ENCODE measurements around the gene IL18R1.

The IL18R1 gene

DNA sequence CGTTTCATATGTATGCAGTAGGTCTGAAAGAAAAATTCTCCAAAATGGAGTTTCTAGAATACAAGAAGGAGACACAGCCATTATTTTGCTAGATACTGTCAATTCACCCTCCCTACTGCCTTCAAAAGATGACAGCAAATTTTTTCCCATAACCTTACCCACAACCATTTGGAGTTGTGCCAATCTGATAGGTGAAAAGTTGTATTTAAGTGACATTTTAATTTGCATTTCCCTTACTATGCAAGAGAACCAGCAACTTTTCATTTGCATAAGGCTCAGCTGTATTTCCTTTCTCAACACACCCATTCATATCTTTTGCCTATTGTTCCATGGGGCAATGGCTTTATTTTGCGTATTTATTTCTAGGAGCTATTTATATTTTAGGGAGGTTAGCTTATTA, 36.0 kb downstream of the IL18R1 start:
- no peak for DNase-seq (ENCODE audit: low read depth)

DNA sequence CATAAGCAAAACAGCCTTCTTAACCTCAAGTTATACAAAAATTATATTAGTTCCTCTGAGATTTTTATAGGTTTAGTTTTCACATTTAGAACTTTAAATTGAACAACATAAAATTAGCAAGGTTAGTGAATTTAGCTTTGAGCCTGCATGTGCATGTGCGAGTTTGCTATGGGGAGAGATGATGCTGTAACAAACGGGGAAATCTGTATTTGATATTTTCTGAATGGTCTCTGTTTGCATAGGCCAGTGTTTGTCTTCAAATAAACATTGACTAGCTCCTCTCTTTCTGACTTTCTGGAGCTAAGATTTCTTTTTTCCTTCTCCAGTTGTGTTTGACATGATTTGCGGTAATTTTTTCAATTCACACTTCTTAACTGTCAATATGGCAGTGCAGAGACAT, 36.5 kb downstream of the IL18R1 start:
- DNase-seq (ENCODE audit: low read depth): no peak

DNA sequence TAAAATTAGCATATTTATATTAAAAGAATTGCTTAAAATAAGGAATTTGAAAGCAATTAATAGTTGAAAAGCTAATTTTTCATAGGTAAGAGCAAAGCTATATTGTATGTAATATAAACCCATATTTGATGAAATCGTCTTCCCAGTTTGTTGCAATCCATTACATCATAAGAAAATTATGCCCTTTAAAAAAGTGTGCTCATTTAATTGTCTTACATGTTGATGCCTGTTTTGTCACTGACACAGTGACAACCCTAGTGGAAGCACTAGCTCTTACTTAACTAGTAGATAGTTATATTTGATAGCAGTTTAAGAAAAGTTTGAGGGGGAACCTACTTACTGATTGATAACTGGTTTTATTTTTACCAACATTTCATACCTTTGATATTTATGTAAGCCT, 37.3 kb downstream of the IL18R1 start:
- DNase-seq (ENCODE audit: low read depth): no peak

DNA sequence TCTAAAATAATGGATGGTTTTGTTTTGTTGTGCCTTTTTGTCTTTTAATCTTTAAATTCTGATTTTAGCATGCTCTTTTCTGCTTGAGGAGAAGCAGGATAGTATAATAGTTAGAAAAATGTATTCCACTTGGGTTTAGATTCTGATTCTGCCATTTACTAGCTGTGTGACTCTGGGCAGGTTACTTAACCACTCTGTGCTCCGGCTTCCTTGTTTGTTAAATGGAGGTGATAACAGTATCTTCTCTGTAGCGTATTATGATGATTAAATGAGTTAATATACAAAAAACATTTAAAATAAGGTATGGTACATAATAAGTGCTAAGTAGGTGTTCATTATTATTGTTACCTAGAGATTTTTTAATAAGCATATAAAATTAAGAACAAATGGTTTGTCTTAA, 40.4 kb downstream of the IL18R1 start:
- no peak for DNase-seq (ENCODE audit: low read depth)

DNA sequence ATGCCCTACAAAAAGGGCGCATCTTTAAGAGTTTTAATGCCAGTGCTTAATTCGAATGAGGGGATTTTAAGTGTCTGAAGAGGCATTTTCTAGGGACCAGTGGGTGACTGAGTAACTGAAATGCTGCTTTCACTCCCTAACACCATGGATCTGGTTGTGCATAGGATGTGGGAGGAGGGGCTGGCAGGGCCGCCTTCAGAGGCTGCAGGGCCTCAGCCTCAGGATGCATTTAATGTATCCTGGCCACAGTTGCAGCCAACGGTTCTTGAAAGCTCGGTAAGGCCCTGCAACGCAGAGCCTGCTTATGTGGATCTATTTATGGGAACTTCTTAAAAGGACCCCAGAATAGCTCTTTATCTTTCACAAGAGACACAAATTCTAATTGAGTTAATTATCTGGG, 41.6 kb downstream of the IL18R1 start:
- DNase-seq (ENCODE audit: low read depth): no peak

DNA sequence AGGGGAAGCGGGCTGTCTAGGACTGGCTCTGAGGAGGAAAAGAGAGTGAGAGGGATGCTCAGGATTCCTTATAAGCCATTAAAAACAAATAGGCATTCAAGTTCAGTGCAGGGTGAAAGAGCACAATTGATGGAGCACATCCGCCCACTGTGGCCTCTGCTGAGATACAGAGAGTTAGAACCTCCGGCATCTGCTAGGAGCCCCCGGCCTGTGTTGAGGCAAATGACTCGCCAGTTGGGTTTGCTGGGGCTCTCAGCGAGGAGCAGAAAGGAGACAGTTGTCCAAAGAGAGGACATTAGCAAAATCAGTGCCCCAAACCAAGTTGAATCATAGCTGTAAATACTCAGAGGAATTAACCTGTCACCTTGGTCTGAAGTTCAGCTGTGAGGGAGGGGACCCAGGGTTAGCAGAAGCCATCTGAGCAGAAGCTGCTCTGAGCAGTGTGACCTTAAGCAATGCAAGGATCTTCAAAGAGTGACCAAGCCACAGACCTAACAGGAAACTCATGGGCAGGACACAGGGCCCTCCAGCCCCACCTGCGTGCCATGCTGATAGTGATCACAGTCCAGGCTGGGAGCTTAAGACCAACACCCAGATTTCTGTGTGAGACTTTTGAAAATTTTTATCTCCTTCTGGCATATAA, 44.0 kb downstream of the IL18R1 start:
- no peak for DNase-seq (ENCODE audit: low read depth)

DNA sequence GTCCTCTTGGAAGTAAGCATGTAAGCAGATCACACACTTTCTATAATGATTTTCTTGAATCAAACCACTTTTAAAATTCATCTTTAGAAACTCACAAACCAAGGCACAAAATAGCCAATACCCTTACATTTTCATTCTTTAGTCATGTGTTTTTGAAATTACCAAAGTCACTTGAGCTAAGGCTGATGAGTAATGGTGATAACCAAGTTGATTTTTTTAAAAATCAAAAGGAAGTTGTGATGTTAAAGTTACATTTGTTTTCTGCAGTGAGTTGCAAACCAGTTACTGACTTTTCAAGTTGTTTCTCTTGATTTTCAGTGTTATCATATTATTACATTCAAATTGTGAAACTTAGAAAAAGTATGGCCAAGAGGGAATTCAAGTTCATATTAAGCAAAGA, 45.9 kb downstream of the IL18R1 start:
- DNase-seq (ENCODE audit: low read depth): no peak

DNA sequence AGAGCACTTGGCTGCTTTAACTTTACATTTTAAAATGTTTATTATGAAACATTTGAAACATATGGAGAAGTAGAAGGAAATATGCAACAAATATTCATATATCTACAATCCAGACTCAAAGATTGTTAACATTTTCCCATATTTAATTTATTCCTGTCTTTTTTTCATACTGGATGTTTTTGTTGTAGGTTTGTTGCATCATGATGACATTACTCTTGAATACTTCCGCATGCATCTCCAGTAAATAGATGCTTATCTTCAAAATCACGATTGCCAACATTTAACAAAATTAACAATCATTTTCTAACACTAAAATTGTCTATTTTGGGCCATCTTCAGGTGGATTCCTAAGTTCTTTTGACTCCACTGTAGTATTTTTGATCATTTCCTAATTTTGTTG, 46.3 kb downstream of the IL18R1 start:
- no peak for DNase-seq (ENCODE audit: low read depth)

DNA sequence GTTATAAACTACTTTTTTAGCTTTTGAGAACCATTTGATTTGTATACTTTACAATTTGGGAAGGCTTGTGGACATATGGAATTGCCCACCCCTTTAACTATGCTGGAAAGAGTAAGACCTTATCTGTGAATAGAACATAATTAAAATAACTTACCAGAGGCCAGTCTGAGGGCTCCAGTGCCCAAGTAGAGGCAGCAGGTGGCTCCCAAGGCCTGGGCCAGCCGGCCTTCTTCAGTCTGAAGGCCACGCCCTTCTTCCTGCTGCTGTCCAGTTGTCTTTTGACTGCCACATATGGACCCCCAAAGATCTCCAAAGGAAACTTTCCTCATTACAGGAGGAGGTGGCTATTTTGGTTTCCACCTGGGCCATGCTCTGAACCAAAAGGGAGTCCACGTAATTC, 55.4 kb downstream of the IL18R1 start:
- DNase-seq (ENCODE audit: low read depth): no peak

DNA sequence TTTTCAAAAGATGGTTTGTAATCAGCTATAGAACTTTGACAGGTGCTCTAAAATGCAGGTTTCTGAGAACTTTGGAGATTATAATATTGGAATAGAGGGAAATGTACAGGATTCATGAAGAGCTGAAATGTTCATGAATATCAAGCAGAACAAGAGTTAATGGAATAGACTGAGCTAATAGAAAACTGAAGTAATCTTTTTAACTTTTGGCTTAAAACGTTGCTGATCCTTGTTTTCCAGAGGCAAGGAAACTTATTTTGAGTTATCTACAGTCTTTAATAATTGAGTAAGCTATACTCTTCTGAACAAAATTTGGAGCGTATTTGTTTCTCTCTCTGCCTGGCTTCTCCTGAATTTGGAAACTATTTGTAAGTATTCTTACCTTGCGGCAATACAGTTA, 56.6 kb downstream of the IL18R1 start:
- no peak for DNase-seq (ENCODE audit: low read depth)

DNA sequence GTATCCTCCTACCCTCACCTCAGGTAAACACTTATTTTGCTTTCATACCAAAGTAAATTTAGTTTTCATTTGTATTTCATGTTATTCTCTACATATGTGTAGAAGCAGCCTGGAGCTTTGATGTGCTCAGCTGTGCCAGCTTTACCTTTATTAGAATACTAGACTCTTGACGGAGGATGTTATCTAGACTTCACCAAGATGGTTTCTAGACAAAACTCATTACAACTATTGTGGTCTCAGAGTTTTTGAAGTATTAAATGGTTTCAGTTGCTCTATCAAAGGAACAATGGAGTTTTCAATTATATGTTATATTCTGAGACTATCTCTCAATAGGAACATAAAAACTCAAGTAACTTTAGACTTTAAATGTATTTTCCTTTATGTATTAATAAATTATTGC, 62.4 kb downstream of the IL18R1 start:
- DNase-seq (ENCODE audit: low read depth): no peak

DNA sequence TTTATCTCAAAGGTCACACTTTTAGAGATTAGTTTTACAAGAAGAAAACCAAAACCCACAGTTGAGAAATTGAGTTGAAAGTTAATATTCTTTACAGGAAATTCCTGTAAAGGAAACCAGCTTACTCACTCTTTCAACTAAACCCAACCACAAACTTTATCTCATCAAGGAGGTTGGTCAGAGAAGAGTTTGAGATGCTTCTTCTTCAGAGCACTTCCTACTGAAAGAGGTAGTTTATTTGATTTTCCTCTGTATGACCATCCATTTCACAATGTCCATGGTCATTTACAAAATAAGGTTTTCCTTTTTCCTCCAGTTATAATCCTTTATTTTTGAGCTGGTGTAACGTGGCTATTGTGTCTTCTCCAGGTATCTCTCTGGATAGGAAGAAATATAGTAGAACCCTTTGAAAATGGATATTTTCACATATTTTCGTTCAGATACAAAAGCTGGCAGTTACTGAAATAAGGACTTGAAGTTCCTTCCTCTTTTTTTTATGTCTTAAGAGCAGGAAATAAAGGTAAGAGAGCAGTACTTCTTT, 62.9 kb downstream of the IL18R1 start:
- no peak for DNase-seq (ENCODE audit: low read depth)

DNA sequence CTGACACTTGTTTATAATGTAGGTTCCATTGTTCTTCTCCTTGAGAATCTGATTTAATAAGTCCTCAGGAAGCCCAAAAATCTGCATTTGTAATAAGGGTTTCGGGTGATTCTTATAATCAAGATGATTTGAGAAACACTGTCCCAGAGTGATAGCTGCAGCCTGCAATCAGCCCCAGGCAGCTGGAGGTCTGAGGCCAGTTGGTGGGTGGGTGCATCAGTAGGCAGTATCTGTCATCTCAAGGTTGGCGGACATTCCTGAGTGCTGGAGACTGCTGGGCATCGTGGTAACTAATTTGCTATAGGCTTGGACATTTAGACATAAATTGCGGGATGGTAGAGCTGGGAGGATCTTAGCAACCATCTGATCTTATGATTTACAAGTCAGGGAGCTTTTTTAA, 64.7 kb downstream of the IL18R1 start:
- DNase-seq (ENCODE audit: low read depth): no peak

DNA sequence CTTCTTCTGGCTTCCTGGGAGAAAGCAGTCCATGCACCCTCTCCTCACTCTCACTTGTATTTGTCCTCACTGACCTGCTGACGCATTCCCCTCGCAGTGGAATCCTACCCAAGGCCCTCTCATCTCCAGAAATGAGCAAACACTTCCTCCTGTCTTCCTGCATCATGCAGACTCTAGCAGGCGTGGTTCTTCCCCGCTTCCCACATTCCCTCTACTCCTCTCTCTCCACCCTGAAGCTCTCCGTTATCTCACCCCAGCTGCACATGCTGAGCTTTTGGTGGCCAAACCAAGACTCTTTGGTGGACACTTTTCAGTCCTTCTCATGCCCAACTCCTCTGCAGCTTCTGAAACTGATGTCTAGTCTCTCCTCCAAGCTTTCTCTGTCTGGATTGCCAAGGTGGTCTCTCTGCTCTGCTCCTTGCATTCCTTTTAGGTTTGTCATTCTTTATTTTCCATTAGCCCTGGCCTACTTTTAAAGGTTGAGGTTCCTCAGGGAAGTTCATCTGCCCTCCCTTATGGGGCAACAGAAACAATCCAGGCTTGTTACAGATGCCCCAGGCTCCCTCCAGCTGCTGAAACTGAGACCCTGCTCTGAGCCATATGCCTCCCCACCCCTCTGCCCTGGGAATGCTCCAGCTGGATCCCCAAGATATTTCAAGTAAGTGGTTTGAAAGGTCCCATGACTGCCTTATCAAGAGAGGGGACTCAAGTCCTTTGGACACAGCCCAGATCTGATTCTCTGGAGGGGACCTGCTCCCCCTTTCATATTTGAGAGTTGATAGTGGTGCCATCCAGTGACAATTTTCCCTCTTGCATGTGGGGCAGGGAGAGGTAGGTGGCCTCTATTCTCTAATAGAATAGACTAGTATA, 66.5 kb downstream of the IL18R1 start:
- no peak for DNase-seq (ENCODE audit: low read depth)

DNA sequence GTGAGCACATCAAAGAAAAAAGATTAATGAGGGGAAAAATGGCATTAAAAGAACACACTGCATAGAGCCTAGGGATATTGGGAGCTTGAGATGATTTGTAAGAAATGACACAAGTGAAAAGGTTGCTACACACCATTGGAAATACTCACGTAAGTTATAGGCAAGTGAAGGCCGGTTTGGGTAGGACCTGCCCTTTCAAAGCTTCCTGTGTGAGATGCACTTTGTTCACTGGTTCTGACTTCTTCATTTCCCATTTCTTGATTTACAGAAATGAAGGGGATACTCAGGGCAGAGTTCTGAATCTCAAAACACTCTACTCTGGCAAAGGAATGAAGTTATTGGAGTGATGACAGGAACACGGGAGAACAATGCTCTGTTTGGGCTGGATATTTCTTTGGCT, 67.3 kb downstream of the IL18R1 start, which contains the start of gene IL18RAP:
IL18RAP (plus strand) TSS at position 251 of the 400 bp plus-strand sequence; CDS start at position 369, 118 bp downstream.
- no peak for DNase-seq (ENCODE audit: low read depth)

DNA sequence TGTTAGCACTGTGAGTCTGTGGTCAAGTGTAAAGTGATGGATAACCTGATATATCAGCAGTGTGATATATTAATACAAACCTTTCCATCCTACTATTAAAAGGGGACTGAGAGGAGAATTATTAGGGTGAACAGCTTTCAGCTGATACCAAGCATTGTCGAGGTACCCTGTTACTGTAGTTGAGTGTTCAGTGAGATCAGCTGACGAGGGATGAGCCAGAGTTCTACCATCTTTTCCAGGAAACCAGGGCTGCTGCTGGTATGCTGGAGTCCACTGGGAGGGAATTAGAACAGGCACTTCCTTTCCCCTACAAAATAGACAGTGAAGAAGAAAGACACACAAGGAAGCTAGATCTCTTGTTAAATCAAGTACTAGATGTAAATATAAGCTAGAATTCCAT, 67.8 kb downstream of the IL18R1 start:
- no peak for DNase-seq (ENCODE audit: low read depth)

DNA sequence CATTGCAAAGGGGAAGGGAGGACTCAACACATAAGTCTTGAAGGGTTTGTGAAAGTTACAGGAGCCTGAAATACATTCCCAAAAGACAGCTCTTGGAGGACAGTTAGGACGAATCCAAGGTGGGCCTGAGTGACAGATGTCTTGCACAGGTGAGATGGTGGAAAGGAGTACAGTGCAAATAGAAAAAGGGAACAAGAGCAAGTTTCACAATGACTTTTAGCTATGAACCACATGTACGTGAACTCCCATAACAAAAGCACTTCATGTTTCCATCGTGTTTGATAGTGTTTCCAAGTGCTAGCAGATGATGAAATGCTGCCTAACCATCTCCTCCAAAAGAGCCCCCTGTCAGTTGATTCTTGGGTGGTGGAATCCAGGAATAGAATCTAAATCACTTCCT, 69.2 kb downstream of the IL18R1 start:
- DNase-seq (ENCODE audit: low read depth): no peak

DNA sequence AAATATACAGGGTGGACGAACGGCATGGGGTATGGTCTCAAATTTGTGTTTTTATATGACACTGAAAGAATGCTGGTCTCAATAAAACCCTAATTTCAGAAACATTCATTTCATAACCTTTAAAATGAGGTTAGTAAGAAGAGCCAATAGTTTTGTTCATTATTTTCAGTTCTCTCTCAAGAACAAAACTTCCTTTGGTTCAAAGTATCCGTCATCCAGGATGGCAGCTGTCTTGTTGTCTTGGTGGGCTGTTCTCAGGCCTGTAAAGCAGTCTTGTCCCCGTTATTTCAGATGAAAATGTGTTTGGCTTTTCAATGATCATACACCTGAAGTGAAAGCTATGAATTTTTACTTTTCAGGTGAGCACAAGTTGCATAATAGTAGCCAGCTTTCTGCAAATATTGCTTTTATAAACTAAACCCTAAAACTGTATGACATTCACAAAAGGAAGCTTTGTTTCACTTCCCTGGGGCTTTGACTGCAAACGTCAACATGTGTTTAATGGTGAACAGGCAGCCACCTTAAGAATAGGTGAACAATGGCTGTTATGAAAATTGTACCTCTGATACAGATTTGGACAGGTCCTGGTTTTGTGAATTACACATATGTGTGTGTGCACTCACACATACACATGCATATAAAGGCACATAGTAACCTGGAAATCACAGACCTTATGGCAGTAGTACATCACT, 70.0 kb downstream of the IL18R1 start:
- no peak for DNase-seq (ENCODE audit: low read depth)

DNA sequence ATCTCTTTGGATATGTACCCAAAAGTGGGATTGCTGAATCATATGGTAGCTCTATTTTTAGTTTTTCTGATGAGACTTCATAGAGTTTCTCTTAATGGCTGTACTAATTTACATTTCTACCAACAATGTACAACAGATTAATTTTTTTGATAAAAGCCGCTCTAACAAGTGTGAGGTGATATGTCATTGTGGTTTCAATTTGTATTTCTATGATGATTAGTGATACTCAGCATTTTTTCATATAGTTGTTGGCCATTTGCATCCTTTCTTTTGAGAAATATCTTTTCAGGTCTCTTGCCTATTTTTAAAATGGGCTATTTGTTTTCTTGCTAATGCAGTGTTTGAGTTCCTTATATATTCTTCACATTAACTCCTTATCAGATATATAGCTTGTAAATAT, 71.7 kb downstream of the IL18R1 start:
- DNase-seq (ENCODE audit: low read depth): no peak

DNA sequence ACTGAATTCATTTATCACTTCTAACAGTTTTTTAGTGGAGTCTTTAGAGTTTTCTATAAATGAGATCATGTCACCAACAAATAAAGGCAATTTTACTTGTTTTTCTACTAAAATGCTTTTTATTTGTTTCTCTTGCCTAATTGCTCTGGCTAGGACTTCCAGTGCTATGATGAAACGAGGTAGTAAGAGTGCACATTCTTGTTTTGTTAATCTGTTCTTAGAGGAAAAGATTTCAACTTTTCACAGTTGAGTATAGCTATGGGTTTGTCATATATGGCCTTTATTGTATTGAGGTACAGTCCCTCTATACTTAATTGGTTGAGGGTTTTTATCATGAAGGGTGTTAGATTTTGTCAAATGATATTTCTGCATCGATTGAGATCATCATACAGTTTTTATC, 73.0 kb downstream of the IL18R1 start:
- no peak for DNase-seq (ENCODE audit: low read depth)

DNA sequence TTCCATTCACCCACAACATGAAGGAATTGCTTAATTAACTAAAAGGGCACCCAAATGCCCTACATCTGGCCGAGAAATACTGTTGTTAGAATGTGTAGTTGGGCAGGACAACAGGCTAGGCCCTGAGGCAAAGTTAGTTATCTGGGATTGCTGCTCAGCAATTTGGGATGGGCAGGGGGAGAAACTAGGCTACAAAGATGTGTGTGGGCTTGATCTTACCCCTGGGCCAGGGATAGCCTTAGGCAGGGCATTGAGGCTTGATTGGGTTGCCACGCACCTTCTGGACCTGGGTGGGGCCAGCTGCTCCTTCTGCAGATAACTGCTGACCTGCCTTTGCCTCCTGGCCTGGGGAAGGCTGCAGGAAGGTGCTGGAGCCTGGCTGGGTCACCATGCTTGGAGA, 76.8 kb downstream of the IL18R1 start:
- DNase-seq (ENCODE audit: low read depth): no peak

DNA sequence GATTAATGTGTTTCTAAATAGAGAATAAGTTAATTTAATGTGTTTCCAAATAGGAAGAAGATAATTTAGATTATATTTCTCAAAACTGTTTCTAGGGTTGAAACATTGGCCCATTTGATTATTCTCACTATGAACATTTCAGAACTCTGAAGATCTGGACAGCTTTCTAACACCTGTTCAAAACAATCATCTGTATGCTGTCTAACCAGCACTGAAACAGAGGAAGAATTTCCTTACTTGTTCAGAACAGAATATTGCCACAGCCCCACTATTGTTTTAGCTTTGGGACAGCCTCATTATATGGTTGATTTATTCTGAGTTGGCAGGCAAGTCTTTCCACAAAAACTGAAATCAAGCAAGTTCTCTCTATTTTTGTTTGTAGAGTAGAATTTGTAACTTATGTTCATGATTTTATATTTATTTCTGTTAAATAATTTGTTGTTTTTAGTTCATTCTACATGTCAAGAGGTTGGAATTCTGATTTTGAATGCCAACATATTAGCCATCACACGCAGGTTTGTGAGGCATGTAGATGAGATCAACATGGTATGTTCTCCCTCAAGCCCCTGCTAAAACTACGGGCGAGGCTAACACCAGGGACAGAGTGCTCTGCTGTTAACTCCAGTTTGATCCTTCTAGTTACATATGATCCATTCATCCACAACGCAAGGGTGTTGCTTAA, 78.5 kb downstream of the IL18R1 start:
- DNase-seq (ENCODE audit: low read depth): no peak

Data from fibroblast of gingiva (primary cell).